Heart left ventricle (tissue), 16 donors: ENCODE data around the gene DOCK1. TPM values are rescaled to one million over a fixed set of nuclear protein-coding genes. Genes with fewer than 3 reads are reported as not detected.

Experiments used
- ATAC-seq, 4 donors: fragments of 200-7000 bp; cut with Tn5 transposase; one replicate each; pipeline ENCODE4 v1.9.1; 2020 to 2022; ENCODE audit warnings: moderate library complexity in 4 of 4, mild to moderate bottlenecking in 3 of 4, moderate number of reproducible peaks in 1 of 4
- DNase-seq, 5 donors: peaks; one replicate each; pipeline ENCODE4 v3.0.0-alpha.2; 2020
- H3K27ac ChIP-seq, 12 donors: fragments of 200-600 bp; sonication (generic) in 4 of 12; one replicate each; pipeline versions ENCODE4 v1.5.0 to v1.8.0; 2016 to 2022; ENCODE audit warnings: mild to moderate bottlenecking in 2 of 12
- H3K27me3 ChIP-seq, 9 donors: fragments of 200-600 bp; sonication (generic) in 2 of 9; one replicate each; pipeline versions ENCODE4 v1.5.1 to v1.8.0; 2016 to 2022; ENCODE audit warnings: mild to moderate bottlenecking in 3 of 9
- H3K36me3 ChIP-seq, 9 donors: fragments of 200-600 bp; sonication (generic) in 2 of 9; one replicate each; pipeline versions ENCODE4 v1.5.0 to v1.8.0; 2018 to 2022; ENCODE audit warnings: mild to moderate bottlenecking in 2 of 9
- H3K4me1 ChIP-seq, 12 donors: fragments of 200-600 bp; sonication (generic) in 4 of 12; one replicate each; pipeline versions ENCODE4 v1.5.0 to v1.8.0; 2016 to 2022; ENCODE audit warnings: mild to moderate bottlenecking in 3 of 12
- H3K4me3 ChIP-seq, 12 donors: fragments of 200-600 bp; sonication (generic) in 4 of 12; one replicate each; pipeline versions ENCODE4 v1.5.0 to v1.8.0; 2017 to 2022; ENCODE audit warnings: mild to moderate bottlenecking in 9 of 12, moderate library complexity in 4 of 12
- H3K9me3 ChIP-seq, 12 donors: fragments of 200-600 bp; sonication (generic) in 4 of 12; one replicate each; pipeline versions ENCODE4 v1.5.0 to v1.8.0; 2016 to 2022; ENCODE audit warnings: mild to moderate bottlenecking in 1 of 12
- POLR2A ChIP-seq, 2 donors: fragments of 450-650 bp; IDR thresholded peaks; one replicate each; pipeline ENCODE4 v1.6.1; 2017; ENCODE audit warnings: antibody characterized with exemption in 2 of 2, mild to moderate bottlenecking in 2 of 2, moderate library complexity in 2 of 2
- WGBS, 4 donors: extraction: QIAGEN DNeasy Blood & Tissue Kit in 2 of 4; methylation state at CpG; one replicate each; pipeline versions ENCODE4 v1.1.5 to v1.1.7; 2013 to 2018; 5-methylcytosine and 5-hydroxymethylcytosine counted together
- intact Hi-C, 10 donors: fragments of 100-400 bp; cut with DNase I; formaldehyde crosslinking; loops; one replicate each; pipeline versions ENCODE4 v1.11.1 to v1.14.2; 2022
- polyA plus RNA-seq, 2 donors: library from polyadenylated mRNA; stranded (reverse); fragments of 200-250 nt; gene quantifications; one replicate each; pipeline ENCODE4 v1.2.3, GENCODE V29; 2013
- total RNA-seq, 9 donors: library from RNA; depleted of rRNA in 2 of 9; stranded (reverse); fragments of >200 nt in 2 of 9; fragmentation: NEBNext Ultra II Directional in 3 of 9; extraction: Animal tissue kit (Norgen Biotek cat#: 25700) in 3 of 9; gene quantifications; one replicate each; pipeline versions ENCODE4 v1.1.0 to v1.2.4, GENCODE V29; 2016 to 2023
- TF ChIP-seq, protein P1 (sequence below), 12 donors: fragments of 200-600 bp; sonication (generic) in 4 of 12; IDR thresholded peaks; one replicate each; pipeline versions ENCODE4 v1.5.0 to v1.8.0; 2018 to 2022; ENCODE audit warnings: antibody characterized with exemption in 12 of 12, mild to moderate bottlenecking in 5 of 12
- donor health status: ischemic (EF 13 %, LVEDD 7.1; RV severe dilation, severe dysfunction).
- donor health status: healthy with polysubstance abuse.
- donor health status: DM: no; HTN: yes; CAD: no.
- donor health status: DM: no; HTN: no; CAD: no.
- donor health status: ischemic (EF 25% LVEDD 6.9; RV normal size, moderate dysfunction).
- donor health status: ischemic (EF 25% LVEDD 5.7; RV mildly dilated, moderate dysfunction).
- donor health status: healthy.
- donor health status: DM: yes; HTN: yes; CAD: no.
- donor health status: ischemic (EF 35%, LVEDD 5.7; RV mildly dilated, moderate dysfunction).
- donor health status: nonischemic (EF 11% LVEDD 7.7; RV severe dilation, severe dysfunction).
- donor health status: DM: yes; HTN: yes; CAD: no.
- donor health status: PGD.
- donor health status: ischemic (EF 29% LVEDD 5.4; RV normal size, mild dysfunction).
- donor health status: nonischemic (EF 23%, LVEDD 6.1; RV moderate dilation, normal function).

The DOCK1 gene
- total and polyA plus RNA-seq, 11 donors: 5.0 to 31.6 (median 18.6) TPM

DNA sequence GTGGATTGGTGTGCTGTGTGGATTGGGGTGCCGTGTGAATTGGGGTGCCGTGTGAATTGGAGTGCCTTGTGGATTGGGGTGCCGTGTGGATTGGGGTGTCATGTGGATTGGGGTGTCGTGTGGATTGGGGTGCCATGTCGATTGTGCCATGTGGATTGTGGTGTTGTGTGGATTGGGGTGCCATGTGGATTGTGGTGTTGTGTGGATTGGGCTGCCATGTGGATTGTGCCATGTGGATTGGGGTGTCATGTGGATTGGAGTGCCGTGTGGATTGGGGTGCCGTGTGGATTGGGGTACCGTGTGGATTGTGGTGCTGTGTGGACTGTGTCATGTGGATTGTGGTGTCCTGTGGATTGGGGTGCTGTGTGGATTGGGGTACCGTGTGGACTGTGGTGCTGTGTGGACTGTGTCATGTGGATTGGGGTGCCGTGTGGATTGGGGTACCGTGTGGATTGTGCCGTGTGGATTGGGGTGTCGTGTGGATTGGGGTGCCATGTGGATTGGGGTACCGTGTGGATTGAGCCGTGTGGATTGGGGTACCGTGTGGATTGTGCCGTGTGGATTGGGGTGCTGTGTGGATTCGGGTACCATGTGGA, 523.3 kb downstream of the DOCK1 start:
- H3K27me3 ChIP-seq: no peaks in the 10 kb centered on the region
- no peaks in the 10 kb centered on the region for H3K4me1 ChIP-seq
- DNase-seq (no peak), ATAC-seq (no peak)
- no peak overlapping the region for H3K4me3 ChIP-seq
- peaks cover 0 to 58% (median 34%) of the 10 kb centered on the region in 9 donors for H3K36me3 ChIP-seq
- H3K9me3 ChIP-seq: no peaks in the 10 kb centered on the region
- H3K27ac ChIP-seq: no peak overlapping the region
- WGBS, 4 donors: 93 to 99% (median 94%) methylated on average over 18 of the region's 18 CpGs
- intact Hi-C loops: no loop called here
- TF ChIP-seq POLR2A (IDR thresholded peaks at IDR 0.05): no peak
- TF ChIP-seq, protein P1, sequence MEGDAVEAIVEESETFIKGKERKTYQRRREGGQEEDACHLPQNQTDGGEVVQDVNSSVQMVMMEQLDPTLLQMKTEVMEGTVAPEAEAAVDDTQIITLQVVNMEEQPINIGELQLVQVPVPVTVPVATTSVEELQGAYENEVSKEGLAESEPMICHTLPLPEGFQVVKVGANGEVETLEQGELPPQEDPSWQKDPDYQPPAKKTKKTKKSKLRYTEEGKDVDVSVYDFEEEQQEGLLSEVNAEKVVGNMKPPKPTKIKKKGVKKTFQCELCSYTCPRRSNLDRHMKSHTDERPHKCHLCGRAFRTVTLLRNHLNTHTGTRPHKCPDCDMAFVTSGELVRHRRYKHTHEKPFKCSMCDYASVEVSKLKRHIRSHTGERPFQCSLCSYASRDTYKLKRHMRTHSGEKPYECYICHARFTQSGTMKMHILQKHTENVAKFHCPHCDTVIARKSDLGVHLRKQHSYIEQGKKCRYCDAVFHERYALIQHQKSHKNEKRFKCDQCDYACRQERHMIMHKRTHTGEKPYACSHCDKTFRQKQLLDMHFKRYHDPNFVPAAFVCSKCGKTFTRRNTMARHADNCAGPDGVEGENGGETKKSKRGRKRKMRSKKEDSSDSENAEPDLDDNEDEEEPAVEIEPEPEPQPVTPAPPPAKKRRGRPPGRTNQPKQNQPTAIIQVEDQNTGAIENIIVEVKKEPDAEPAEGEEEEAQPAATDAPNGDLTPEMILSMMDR (IDR thresholded peaks at IDR 0.05): no peak

DNA sequence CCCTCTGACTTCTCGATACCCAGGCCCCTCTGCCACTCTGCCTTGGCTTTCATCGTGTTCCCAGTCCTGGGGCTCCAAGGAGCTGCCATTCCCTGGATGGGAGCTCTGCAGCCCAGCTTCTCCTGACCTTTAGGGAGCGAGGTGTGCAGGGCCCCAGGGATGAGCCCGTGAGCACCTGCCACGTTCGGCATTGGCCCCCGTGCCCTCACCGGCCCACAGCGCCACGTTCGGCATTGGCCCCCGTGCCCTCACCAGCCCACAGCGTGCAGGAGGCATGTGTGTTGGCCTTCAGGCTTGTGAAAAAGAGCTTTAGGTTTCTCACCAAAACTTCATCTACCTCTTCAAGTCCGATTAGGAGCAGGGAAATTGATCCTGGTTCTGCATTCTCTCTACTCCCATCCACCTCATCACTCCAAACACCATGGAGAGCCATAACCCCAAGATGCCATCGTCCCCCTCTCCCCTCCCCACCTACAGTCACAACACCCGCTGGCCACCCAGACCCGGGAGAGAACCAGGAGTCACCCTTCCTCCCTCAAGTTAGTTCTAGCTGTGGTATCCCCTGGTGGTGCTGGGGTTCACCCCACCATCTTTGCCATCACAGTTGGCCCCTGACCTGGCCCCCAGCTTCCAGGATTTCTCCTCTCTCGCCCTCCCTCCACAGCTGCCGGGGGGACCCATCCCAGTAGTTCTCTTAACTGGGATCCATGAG, 524.5 kb downstream of the DOCK1 start:
- intact Hi-C loops: no loop called here
- ATAC-seq: no peak
- Histone ChIP-seq H3K4me1 (no peaks in the 10 kb centered on the region), H3K9me3 (no peaks in the 10 kb centered on the region), H3K36me3 (peaks cover 0 to 59% (median 40%) of the 10 kb centered on the region in 9 donors), H3K27me3 (no peaks in the 10 kb centered on the region), H3K4me3 (no peak overlapping the region), H3K27ac (no peak overlapping the region)
- no peak for DNase-seq
- no peak for TF ChIP-seq POLR2A (IDR thresholded peaks at IDR 0.05)
- TF ChIP-seq, protein P1 (IDR thresholded peaks at IDR 0.05): no peak
- 98% methylated on average over 19 of the region's 19 CpGs for WGBS, 4 donors

DNA sequence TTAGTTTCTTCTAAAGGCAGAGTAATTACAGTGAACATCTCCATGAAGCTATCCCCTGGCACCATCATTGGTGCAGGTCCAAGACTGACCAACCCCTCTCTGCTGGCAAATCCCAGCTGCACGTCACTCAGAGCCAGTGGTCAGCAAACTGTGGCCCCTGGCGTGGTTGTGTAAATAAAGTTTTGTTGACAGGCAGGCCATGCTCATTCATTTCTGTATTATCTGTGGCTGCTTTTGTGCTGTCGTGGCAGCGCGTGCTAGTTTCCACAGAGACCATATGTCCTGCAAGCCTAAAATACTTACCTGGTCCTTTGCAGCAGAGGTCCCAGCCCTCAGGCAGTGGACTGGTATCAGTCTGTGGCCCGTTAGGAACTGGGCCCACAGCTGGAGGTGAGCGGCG, 526.3 kb downstream of the DOCK1 start:
- no peak for TF ChIP-seq POLR2A (IDR thresholded peaks at IDR 0.05)
- TF ChIP-seq, protein P1 (IDR thresholded peaks at IDR 0.05): no peak
- no peak overlapping the region for H3K4me3 ChIP-seq
- ATAC-seq: no peak
- no peaks in the 10 kb centered on the region for H3K4me1 ChIP-seq
- H3K36me3 ChIP-seq: peaks cover 0 to 56% (median 37%) of the 10 kb centered on the region in 9 donors
- WGBS, 4 donors: 98 to 100% (median 98%) methylated on average over 7 to 8 of the region's 8 CpGs
- DNase-seq: no peak
- no peaks in the 10 kb centered on the region for H3K9me3 ChIP-seq
- H3K27me3 ChIP-seq: no peaks in the 10 kb centered on the region
- intact Hi-C loops: no loop called here
- no peak overlapping the region for H3K27ac ChIP-seq

- Histone ChIP-seq H3K9me3 (no peaks in the 10 kb centered on the region), H3K36me3 (peaks cover 0 to 58% (median 31%) of the 10 kb centered on the region in 9 donors), H3K27ac (no peak overlapping the region), H3K4me3 (no peak overlapping the region), H3K27me3 (no peaks in the 10 kb centered on the region), H3K4me1 (no peaks in the 10 kb centered on the region)
- no peak for DNase-seq
- TF ChIP-seq POLR2A (IDR thresholded peaks at IDR 0.05): no peak
- no peak for ATAC-seq
- 76 to 88% (median 79%) methylated on average over 2 of the region's 2 CpGs for WGBS, 4 donors
- intact Hi-C loops: no loop called here
These were observed 528.8 kb downstream of the DOCK1 start for GRCh38 chr10:127434006-127434405.
